Measurements from ENCODE around the gene PDK1. TPM values are rescaled to one million over a fixed set of nuclear protein-coding genes. Genes with fewer than 3 reads are reported as not detected.

The PDK1 gene
- total RNA-seq, 2 experiments from 2014 or later = 30.0 to 31.1 TPM

GRCh38 chr2:172550419-172550818 is 5.5 kb upstream of the PDK1 start:
- peak overlapping the region; percentile 52 for H3K4me3 Mint-ChIP-seq
- Histone ChIP-seq H3K4me3 (ENCODE audit: low read length) (no peak overlapping the region), H3K4me1 (ENCODE audit: insufficient read depth, low read length) (peaks cover 15% of the 10 kb centered on the region), H3K27ac (ENCODE audit: low read depth in 1 of 2, low read length in 2 of 2) (no peak overlapping the region), H3K36me3 (ENCODE audit: insufficient read depth, low read length) (no peaks in the 10 kb centered on the region), H3K9me3 (ENCODE audit: control insufficient read depth in 1 of 2, insufficient read depth in 1 of 2, low read length in 2 of 2) (peaks cover 0 to 6% of the 10 kb centered on the region in 2 experiments), H3K27me3 (ENCODE audit: control insufficient read depth in 1 of 2, insufficient read depth in 2 of 2, low read length in 2 of 2) (no peaks in the 10 kb centered on the region)
- TF ChIP-seq CTCF (IDR thresholded peaks at IDR 0.05) = no peak
- H3K36me3 Mint-ChIP-seq (ENCODE audit: low read depth) = peaks cover 10% of the 10 kb centered on the region
- ChIA-PET POLR2A (interaction anchor here (2.0 to 2.5 kb wide), 2 partner anchors 43 to 55 kb away, joined by 6 to 7 read pairs; no protein-coding TSS in a partner anchor), CTCF (no interaction called here)
- no peak overlapping the region for H3K27ac Mint-ChIP-seq
- no peaks in the 10 kb centered on the region for H3K9me3 Mint-ChIP-seq
- DNase-seq (no peak), ATAC-seq (ENCODE audit: poor library complexity) (no peak)
- H3K4me1 Mint-ChIP-seq (ENCODE audit: low read depth) = peaks cover 46% of the 10 kb centered on the region
- intact Hi-C loops (cut with DNase I, micrococcal nuclease) = loop anchor here in 1 of 2 experiments (5.0 to 10.0 kb wide), 8 partner anchors 123 to 1704 kb away; partner anchors contain the start of genes DCAF17, DYNC1I2, GORASP2 and ITGA6
- H3K27me3 Mint-ChIP-seq = no peaks in the 10 kb centered on the region

- ChIA-PET POLR2A (interaction anchor here (1.9 kb wide), 1 partner anchor 56 kb away, joined by 5 read pairs; no protein-coding TSS in a partner anchor), CTCF (no interaction called here)
- DNase-seq (no peak), ATAC-seq (ENCODE audit: poor library complexity) (no peak)
- H3K36me3 ChIP-seq (ENCODE audit: insufficient read depth, low read length) = no peaks in the 10 kb centered on the region
- peaks cover 47% of the 10 kb centered on the region for H3K4me1 Mint-ChIP-seq (ENCODE audit: low read depth)
- no peak for TF ChIP-seq CTCF (IDR thresholded peaks at IDR 0.05)
- no peak overlapping the region for H3K4me3 ChIP-seq (ENCODE audit: low read length)
- peaks cover 12% of the 10 kb centered on the region for H3K36me3 Mint-ChIP-seq (ENCODE audit: low read depth)
- peaks cover 16% of the 10 kb centered on the region for H3K4me1 ChIP-seq (ENCODE audit: insufficient read depth, low read length)
- intact Hi-C loops (cut with DNase I, micrococcal nuclease) = loop anchor here in 1 of 2 experiments (5.0 to 10.0 kb wide), 8 partner anchors 124 to 1704 kb away; partner anchors contain the start of genes DCAF17, DYNC1I2, GORASP2 and ITGA6
- H3K27me3 ChIP-seq (ENCODE audit: control insufficient read depth in 1 of 2, insufficient read depth in 2 of 2, low read length in 2 of 2) = no peaks in the 10 kb centered on the region
- H3K9me3 Mint-ChIP-seq = no peaks in the 10 kb centered on the region
- peaks cover 0 to 6% of the 10 kb centered on the region in 2 experiments for H3K9me3 ChIP-seq (ENCODE audit: control insufficient read depth in 1 of 2, insufficient read depth in 1 of 2, low read length in 2 of 2)
- no peaks in the 10 kb centered on the region for H3K27me3 Mint-ChIP-seq
- no peak overlapping the region for H3K27ac ChIP-seq (ENCODE audit: low read depth in 1 of 2, low read length in 2 of 2)
- peak overlapping the region; percentile 26 for H3K4me3 Mint-ChIP-seq
- no peak overlapping the region for H3K27ac Mint-ChIP-seq
Observed at GRCh38 chr2:172551271-172551670, 4.6 kb upstream of the PDK1 start.

DNA sequence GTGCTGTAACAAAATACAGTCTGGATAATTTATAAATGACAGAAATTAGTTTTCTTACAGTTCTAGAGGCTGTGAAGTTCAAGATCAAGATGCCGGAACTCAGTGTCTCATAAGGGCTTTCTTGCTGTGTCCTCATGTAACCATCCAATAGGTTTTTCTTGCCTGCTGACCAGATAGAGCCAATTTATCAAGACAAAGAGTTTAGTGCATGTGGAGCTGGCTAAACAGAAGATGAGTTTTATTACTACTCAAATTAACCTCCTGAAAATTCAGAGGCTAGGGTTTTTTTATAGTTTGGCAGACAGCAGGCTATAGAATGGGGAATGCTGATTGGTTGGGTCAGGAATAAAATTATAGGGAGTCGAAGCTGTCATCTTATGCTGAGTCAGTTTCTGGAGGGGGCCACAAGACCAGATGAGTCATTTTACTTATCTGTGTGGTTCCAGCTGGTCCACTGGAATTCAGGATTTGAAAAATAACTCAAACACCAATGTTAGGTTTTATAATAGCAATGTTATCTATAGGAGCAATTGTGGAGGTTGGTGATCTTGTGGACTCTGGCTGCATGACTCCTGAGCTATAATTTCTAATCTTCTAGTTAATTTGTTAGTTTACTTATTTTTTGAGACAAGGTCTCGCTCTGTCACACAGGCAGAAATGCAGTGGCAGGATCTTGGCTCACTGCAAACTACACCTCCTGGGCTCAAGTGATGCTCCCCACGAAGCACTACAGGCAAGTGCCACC is 3.2 kb upstream of the PDK1 start:
- no peak for DNase-seq
- peaks cover 61% of the 10 kb centered on the region for H3K4me1 Mint-ChIP-seq (ENCODE audit: low read depth)
- ChIA-PET CTCF (interaction anchor here (0.9 to 1.5 kb wide), 3 partner anchors 54 to 91 kb away, joined by 3 to 4 read pairs (median 3); no protein-coding TSS in a partner anchor), POLR2A (interaction anchor here (1.9 kb wide), 1 partner anchor 57 kb away, joined by 5 read pairs; no protein-coding TSS in a partner anchor)
- no peaks in the 10 kb centered on the region for H3K36me3 ChIP-seq (ENCODE audit: insufficient read depth, low read length)
- H3K4me3 Mint-ChIP-seq = peak overlapping the region; percentile 42
- H3K9me3 ChIP-seq (ENCODE audit: control insufficient read depth in 1 of 2, insufficient read depth in 1 of 2, low read length in 2 of 2) = peaks cover 0 to 4% of the 10 kb centered on the region in 2 experiments
- H3K27me3 Mint-ChIP-seq = no peaks in the 10 kb centered on the region
- TF ChIP-seq CTCF (IDR thresholded peaks at IDR 0.05) = no peak
- no peak overlapping the region for H3K27ac ChIP-seq (ENCODE audit: low read depth in 1 of 2, low read length in 2 of 2)
- ATAC-seq (ENCODE audit: poor library complexity) = no peak
- peaks cover 22% of the 10 kb centered on the region for H3K4me1 ChIP-seq (ENCODE audit: insufficient read depth, low read length)
- H3K27ac Mint-ChIP-seq = no peak overlapping the region
- peaks cover 24% of the 10 kb centered on the region for H3K36me3 Mint-ChIP-seq (ENCODE audit: low read depth)
- H3K4me3 ChIP-seq (ENCODE audit: low read length) = no peak overlapping the region
- intact Hi-C loops (cut with DNase I, micrococcal nuclease) = loop anchor here in 1 of 2 experiments (5.0 to 10.0 kb wide), 8 partner anchors 125 to 1702 kb away; partner anchors contain the start of genes DCAF17, DYNC1I2, GORASP2 and ITGA6
- no peaks in the 10 kb centered on the region for H3K27me3 ChIP-seq (ENCODE audit: control insufficient read depth in 1 of 2, insufficient read depth in 2 of 2, low read length in 2 of 2)
- H3K9me3 Mint-ChIP-seq = no peaks in the 10 kb centered on the region

All from CD4-positive, alpha-beta T cell (primary cell).